Heart left ventricle (tissue), 16 donors: Measurements from ENCODE around the gene PEPD. TPM values are rescaled to one million over a fixed set of nuclear protein-coding genes. Genes with fewer than 3 reads are reported as not detected.
A peak's percentile ranks its signal among the peaks of the same experiment; 100 is the strongest.

Source experiments
- ATAC-seq, 4 donors: fragments of 200-7000 bp; cut with Tn5 transposase; one replicate each; pipeline ENCODE4 v1.9.1; 2020 to 2022; ENCODE audit warnings: moderate library complexity in 4 of 4, mild to moderate bottlenecking in 3 of 4, moderate number of reproducible peaks in 1 of 4
- DNase-seq, 5 donors: peaks; one replicate each; pipeline ENCODE4 v3.0.0-alpha.2; 2020
- H3K27ac ChIP-seq, 12 donors: fragments of 200-600 bp; sonication (generic) in 4 of 12; one replicate each; pipeline versions ENCODE4 v1.5.0 to v1.8.0; 2016 to 2022; ENCODE audit warnings: mild to moderate bottlenecking in 2 of 12
- H3K27me3 ChIP-seq, 9 donors: fragments of 200-600 bp; sonication (generic) in 2 of 9; one replicate each; pipeline versions ENCODE4 v1.5.1 to v1.8.0; 2016 to 2022; ENCODE audit warnings: mild to moderate bottlenecking in 3 of 9
- H3K36me3 ChIP-seq, 9 donors: fragments of 200-600 bp; sonication (generic) in 2 of 9; one replicate each; pipeline versions ENCODE4 v1.5.0 to v1.8.0; 2018 to 2022; ENCODE audit warnings: mild to moderate bottlenecking in 2 of 9
- H3K4me1 ChIP-seq, 12 donors: fragments of 200-600 bp; sonication (generic) in 4 of 12; one replicate each; pipeline versions ENCODE4 v1.5.0 to v1.8.0; 2016 to 2022; ENCODE audit warnings: mild to moderate bottlenecking in 3 of 12
- H3K4me3 ChIP-seq, 12 donors: fragments of 200-600 bp; sonication (generic) in 4 of 12; one replicate each; pipeline versions ENCODE4 v1.5.0 to v1.8.0; 2017 to 2022; ENCODE audit warnings: mild to moderate bottlenecking in 9 of 12, moderate library complexity in 4 of 12
- H3K9me3 ChIP-seq, 12 donors: fragments of 200-600 bp; sonication (generic) in 4 of 12; one replicate each; pipeline versions ENCODE4 v1.5.0 to v1.8.0; 2016 to 2022; ENCODE audit warnings: mild to moderate bottlenecking in 1 of 12
- CTCF ChIP-seq, 12 donors: fragments of 200-600 bp; sonication (generic) in 4 of 12; IDR thresholded peaks; one replicate each; pipeline versions ENCODE4 v1.5.0 to v1.8.0; 2018 to 2022; ENCODE audit warnings: antibody characterized with exemption in 12 of 12, mild to moderate bottlenecking in 5 of 12
- POLR2A ChIP-seq, 2 donors: fragments of 450-650 bp; IDR thresholded peaks; one replicate each; pipeline ENCODE4 v1.6.1; 2017; ENCODE audit warnings: antibody characterized with exemption in 2 of 2, mild to moderate bottlenecking in 2 of 2, moderate library complexity in 2 of 2
- WGBS, 4 donors: extraction: QIAGEN DNeasy Blood & Tissue Kit in 2 of 4; methylation state at CpG; one replicate each; pipeline versions ENCODE4 v1.1.5 to v1.1.7; 2013 to 2018; 5-methylcytosine and 5-hydroxymethylcytosine counted together
- intact Hi-C, 10 donors: fragments of 100-400 bp; cut with DNase I; formaldehyde crosslinking; loops; one replicate each; pipeline versions ENCODE4 v1.11.1 to v1.14.2; 2022
- polyA plus RNA-seq, 2 donors: library from polyadenylated mRNA; stranded (reverse); fragments of 200-250 nt; gene quantifications; one replicate each; pipeline ENCODE4 v1.2.3, GENCODE V29; 2013
- total RNA-seq, 9 donors: library from RNA; depleted of rRNA in 2 of 9; stranded (reverse); fragments of >200 nt in 2 of 9; fragmentation: NEBNext Ultra II Directional in 3 of 9; extraction: Animal tissue kit (Norgen Biotek cat#: 25700) in 3 of 9; gene quantifications; one replicate each; pipeline versions ENCODE4 v1.1.0 to v1.2.4, GENCODE V29; 2016 to 2023
- donor health status: ischemic (EF 13 %, LVEDD 7.1; RV severe dilation, severe dysfunction).
- donor health status: healthy with polysubstance abuse.
- donor health status: DM: no; HTN: yes; CAD: no.
- donor health status: DM: no; HTN: no; CAD: no.
- donor health status: ischemic (EF 25% LVEDD 6.9; RV normal size, moderate dysfunction).
- donor health status: ischemic (EF 25% LVEDD 5.7; RV mildly dilated, moderate dysfunction).
- donor health status: healthy.
- donor health status: DM: yes; HTN: yes; CAD: no.
- donor health status: ischemic (EF 35%, LVEDD 5.7; RV mildly dilated, moderate dysfunction).
- donor health status: nonischemic (EF 11% LVEDD 7.7; RV severe dilation, severe dysfunction).
- donor health status: DM: yes; HTN: yes; CAD: no.
- donor health status: PGD.
- donor health status: ischemic (EF 29% LVEDD 5.4; RV normal size, mild dysfunction).
- donor health status: nonischemic (EF 23%, LVEDD 6.1; RV moderate dilation, normal function).

PEPD gene
- total and polyA plus RNA-seq, 11 donors: 19.4 to 45.7 (median 29.9) TPM

GRCh38 chr19:33373453-33374235, 147.9 kb downstream of the PEPD start, which contains the start of gene CEBPG:
TSS of gene CEBPG (plus strand) at chr19:33373709. CDS start at chr19:33379240, 5,531 bp downstream.
- Histone ChIP-seq H3K36me3 (peaks cover 0 to 3% (median 0%) of the 10 kb centered on the region in 9 donors), H3K4me1 (peaks cover 4 to 57% (median 28%) of the 10 kb centered on the region in 12 donors), H3K27me3 (no peaks in the 10 kb centered on the region), H3K9me3 (no peaks in the 10 kb centered on the region), H3K4me3 (peak within 1 kb of the TSS; percentile 67 to 99 (median 87)), H3K27ac (peak within 1 kb of the TSS; percentile 91 to 100 (median 98))
- peak; percentile 98 to 99 (median 98) for ATAC-seq
- WGBS, 4 donors: 0 to 1% (median 0%) methylated on average over 31 to 118 of the region's 118 CpGs
- intact Hi-C loops: loop anchor here in 2 of 10 donors (5.0 to 10.0 kb wide), 2 partner anchors 69 to 71 kb away; partner anchors contain the start of gene CEBPA (in 2 of the 2)
- peak; percentile 94 to 98 (median 95) for DNase-seq
- TF ChIP-seq CTCF (IDR thresholded peaks at IDR 0.05) (peak in 2 of 12 donors; percentile 34 to 47), POLR2A (IDR thresholded peaks at IDR 0.05) (peak; percentile 61 to 94)

DNA sequence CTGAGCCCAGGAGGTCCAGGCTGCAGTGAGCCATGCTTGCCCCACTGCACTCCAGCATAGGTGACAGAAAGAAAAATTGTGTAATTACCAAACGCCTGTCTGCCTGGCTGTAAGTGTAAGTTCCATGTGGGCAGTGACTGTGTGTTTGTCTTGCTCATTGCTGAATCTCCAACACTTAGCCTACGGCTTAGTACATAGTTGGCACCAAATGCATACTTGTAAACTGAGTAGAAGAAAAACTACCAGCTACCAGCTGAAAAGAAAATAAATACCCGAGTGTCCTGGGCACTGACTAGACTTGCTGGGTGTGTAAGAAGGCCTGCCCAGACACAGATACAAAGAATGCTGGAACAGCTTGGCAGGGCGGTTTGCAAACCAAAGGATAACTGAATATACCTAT, 150.8 kb downstream of the PEPD start:
- no peak for TF ChIP-seq CTCF (IDR thresholded peaks at IDR 0.05)
- TF ChIP-seq POLR2A (IDR thresholded peaks at IDR 0.05): no peak
- H3K9me3 ChIP-seq: no peaks in the 10 kb centered on the region
- H3K27me3 ChIP-seq: peaks cover 0 to 4% (median 0%) of the 10 kb centered on the region in 9 donors
- intact Hi-C loops: loop anchor here in 2 of 10 donors (5.0 to 10.0 kb wide), 2 partner anchors 66 to 68 kb away; partner anchors contain the start of gene CEBPA (in 2 of the 2)
- no peak overlapping the region for H3K4me3 ChIP-seq
- no peak overlapping the region for H3K27ac ChIP-seq
- H3K4me1 ChIP-seq: peaks cover 4 to 29% (median 13%) of the 10 kb centered on the region in 12 donors
- DNase-seq: no peak
- ATAC-seq: no peak
- WGBS, 4 donors: 82 to 92% (median 89%) methylated on average over 4 of the region's 4 CpGs
- no peaks in the 10 kb centered on the region for H3K36me3 ChIP-seq

DNA sequence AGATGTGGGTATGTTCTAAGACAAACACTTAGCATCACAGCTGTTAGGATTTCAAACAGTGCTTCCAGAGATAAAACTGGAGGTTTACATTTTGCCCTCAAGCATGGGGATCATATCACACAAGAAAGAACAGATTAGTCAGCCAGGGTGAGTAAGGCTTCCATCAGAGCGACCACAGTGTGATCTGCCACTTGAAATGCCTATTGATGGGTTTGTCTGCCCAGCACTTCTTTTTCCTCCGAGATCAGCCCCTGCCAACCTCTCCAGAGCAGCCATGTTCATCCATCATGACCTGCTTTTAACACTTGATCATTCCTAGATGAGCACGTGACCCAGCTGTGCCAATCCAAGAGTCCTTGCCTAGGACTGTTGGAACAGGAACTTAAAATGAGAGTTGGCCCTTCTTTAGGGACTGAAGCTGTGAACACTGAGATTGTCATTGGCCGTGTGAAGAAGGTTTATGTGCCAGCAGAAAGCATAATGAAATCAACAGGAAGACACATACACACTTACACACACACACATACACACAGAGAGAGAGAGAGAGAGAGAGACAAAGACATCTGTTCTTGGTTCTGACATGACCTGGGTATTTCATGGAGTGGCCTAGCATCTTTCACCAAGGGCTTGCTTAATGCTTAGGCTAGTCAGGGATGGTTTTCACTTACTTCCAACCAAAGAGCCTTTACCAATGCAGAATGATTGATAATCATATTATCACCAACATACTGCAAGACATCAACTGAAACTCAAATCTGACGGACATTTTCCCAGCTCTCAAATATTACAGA, 153.3 kb downstream of the PEPD start:
- H3K27me3 ChIP-seq: peaks cover 0 to 11% (median 0%) of the 10 kb centered on the region in 9 donors
- no peak overlapping the region for H3K27ac ChIP-seq
- no peak for DNase-seq
- peaks cover 0 to 13% (median 0%) of the 10 kb centered on the region in 12 donors for H3K4me1 ChIP-seq
- ATAC-seq: no peak
- intact Hi-C loops: no loop called here
- TF ChIP-seq POLR2A (IDR thresholded peaks at IDR 0.05): no peak
- no peak for TF ChIP-seq CTCF (IDR thresholded peaks at IDR 0.05)
- 64 to 66% (median 65%) methylated on average over 5 of the region's 5 CpGs for WGBS, 4 donors
- no peak overlapping the region for H3K4me3 ChIP-seq
- no peaks in the 10 kb centered on the region for H3K9me3 ChIP-seq
- H3K36me3 ChIP-seq: no peaks in the 10 kb centered on the region

- peaks cover 0 to 6% (median 0%) of the 10 kb centered on the region in 12 donors for H3K4me1 ChIP-seq
- 68 to 94% (median 85%) methylated on average over 5 of the region's 5 CpGs for WGBS, 4 donors
- intact Hi-C loops: no loop called here
- no peaks in the 10 kb centered on the region for H3K36me3 ChIP-seq
- no peaks in the 10 kb centered on the region for H3K9me3 ChIP-seq
- peaks cover 0 to 11% (median 0%) of the 10 kb centered on the region in 9 donors for H3K27me3 ChIP-seq
- TF ChIP-seq POLR2A (IDR thresholded peaks at IDR 0.05): no peak
- no peak for TF ChIP-seq CTCF (IDR thresholded peaks at IDR 0.05)
- ATAC-seq (no peak), DNase-seq (no peak)
- H3K4me3 ChIP-seq: no peak overlapping the region
- H3K27ac ChIP-seq: no peak overlapping the region
These were observed 154.7 kb downstream of the PEPD start for GRCh38 chr19:33366897-33367296.
